Heart right ventricle (tissue), 16 donors: Measurements from ENCODE around the gene PYDC2. TPM values are rescaled to one million over a fixed set of nuclear protein-coding genes. Genes with fewer than 3 reads are reported as not detected.

Experiments used
- ATAC-seq, 8 donors: fragments of 200-7000 bp; cut with Tn5 transposase; one replicate each; pipeline ENCODE4 v1.9.1; 2020; ENCODE audit warnings: mild to moderate bottlenecking in 8 of 8, moderate library complexity in 8 of 8, moderate number of reproducible peaks in 1 of 8
- DNase-seq, 2 donors: peaks; one replicate each; pipeline ENCODE4 v3.0.0-alpha.2; 2020
- H3K27ac ChIP-seq, 10 donors: fragments of 200-600 bp; sonication (generic) in 2 of 10; one replicate each; pipeline versions ENCODE4 v1.5.0 to v1.8.0; 2020 to 2022; ENCODE audit warnings: mild to moderate bottlenecking in 3 of 10
- H3K27me3 ChIP-seq, 7 donors: fragments of 200-600 bp; one replicate each; pipeline ENCODE4 v1.8.0; 2021 to 2022; ENCODE audit warnings: mild to moderate bottlenecking in 2 of 7
- H3K36me3 ChIP-seq, 9 donors: fragments of 200-600 bp; sonication (generic) in 1 of 9; one replicate each; pipeline versions ENCODE4 v1.5.0 to v1.8.0; 2020 to 2022; ENCODE audit warnings: mild to moderate bottlenecking in 2 of 9
- H3K4me1 ChIP-seq, 9 donors: fragments of 200-600 bp; sonication (generic) in 1 of 9; one replicate each; pipeline versions ENCODE4 v1.5.0 to v1.8.0; 2020 to 2022; ENCODE audit warnings: mild to moderate bottlenecking in 4 of 9
- H3K4me3 ChIP-seq, 10 donors: fragments of 200-600 bp; sonication (generic) in 2 of 10; one replicate each; pipeline versions ENCODE4 v1.5.0 to v1.8.0; 2020 to 2022; ENCODE audit warnings: mild to moderate bottlenecking in 7 of 10, moderate library complexity in 2 of 10
- H3K9me3 ChIP-seq, 11 donors: fragments of 200-600 bp in 10 of 11; sonication (generic) in 2 of 11; one replicate each; pipeline versions ENCODE4 v1.5.0 to v1.8.0; 2013 to 2022; ENCODE audit warnings: mild to moderate bottlenecking in 2 of 11, control low read depth in 1 of 11, moderate library complexity in 1 of 11
- CTCF ChIP-seq, 9 donors: fragments of 200-600 bp; sonication (generic) in 2 of 9; IDR thresholded peaks; one replicate each; pipeline versions ENCODE4 v1.5.0 to v1.8.0; 2021 to 2022; ENCODE audit warnings: antibody characterized with exemption in 9 of 9, mild to moderate bottlenecking in 5 of 9, moderate library complexity in 1 of 9
- WGBS, 2 donors: extraction: QIAGEN DNeasy Blood & Tissue Kit; methylation state at CpG; one replicate each; pipeline ENCODE4 v1.1.7; 2013; ENCODE audit warnings: inconsistent platforms in 1 of 2; 5-methylcytosine and 5-hydroxymethylcytosine counted together
- intact Hi-C, 10 donors: fragments of 100-400 bp; cut with DNase I; formaldehyde crosslinking; loops; one replicate each; pipeline versions ENCODE4 v1.11.1 to v1.14.2; 2022
- long read RNA-seq, 3 donors: library from polyadenylated mRNA; unstranded; transcript quantifications; one replicate each; pipeline ENCODE4 v2.0.0, GENCODE V29; 2020 to 2021
- polyA plus RNA-seq, 2 donors: library from polyadenylated mRNA; stranded (reverse); fragments of 200-250 nt; gene quantifications; one replicate each; pipeline ENCODE4 v1.2.3, GENCODE V29; 2013
- total RNA-seq, 10 donors: library from RNA; stranded (reverse); fragmentation: NEBNext Ultra II Directional in 3 of 10; extraction: Animal tissue kit (Norgen Biotek cat#: 25700) in 3 of 10; gene quantifications; one replicate each; pipeline versions ENCODE4 v1.2.1 to v1.2.4, GENCODE V29; 2021 to 2023
- donor health status: Arrhythmogenic right ventricular cardiomyopathy.
- donor health status: ischemic (EF 13 %, LVEDD 7.1; RV severe dilation, severe dysfunction).
- donor health status: healthy with polysubstance abuse.
- donor health status: DM: no; HTN: yes; CAD: no.
- donor health status: DM: no; HTN: no; CAD: no.
- donor health status: ischemic (EF 25% LVEDD 6.9; RV normal size, moderate dysfunction).
- donor health status: ischemic (EF 25% LVEDD 5.7; RV mildly dilated, moderate dysfunction).
- donor health status: healthy.
- donor health status: DM: yes; HTN: yes; CAD: no.
- donor health status: Ischemic cardiomyopathy.
- donor health status: ischemic (EF 35%, LVEDD 5.7; RV mildly dilated, moderate dysfunction).
- donor health status: nonischemic (EF 11% LVEDD 7.7; RV severe dilation, severe dysfunction).
- donor health status: DM: yes; HTN: yes; CAD: no.
- donor health status: PGD.
- donor health status: ischemic (EF 29% LVEDD 5.4; RV normal size, mild dysfunction).
- donor health status: nonischemic (EF 23%, LVEDD 6.1; RV moderate dilation, normal function).

The PYDC2 gene
- not detected for total RNA-seq
- not detected for polyA plus RNA-seq
- long read RNA-seq, donor 1, result 0 reads
- long read RNA-seq, donor 2, result 0 reads
- long read RNA-seq, donor 3, result 0 reads

- Histone ChIP-seq H3K4me3 (no peak within 1 kb of the TSS), H3K4me1 (no peaks in the 10 kb centered on the region), H3K36me3 (no peaks in the 10 kb centered on the region), H3K27ac (no peak within 1 kb of the TSS), H3K27me3 (no peaks in the 10 kb centered on the region), H3K9me3 (peaks cover 0 to 4% (median 0%) of the 10 kb centered on the region in 11 donors)
- ATAC-seq, result no peak
- TF ChIP-seq CTCF (IDR thresholded peaks at IDR 0.05), result no peak
- WGBS, 2 donors, result 66 to 76% methylated on average over 3 of the region's 3 CpGs
- DNase-seq, result no peak
- intact Hi-C loops, result no loop called here
These were observed at the start of gene PYDC2 for GRCh38 chr3:191461113-191461595. Gene PYDC2 (plus strand): TSS chr3:191461163. CDS start chr3:191461163, 0 bp downstream.

GRCh38 chr3:191412759-191413158 lies 48.2 kb upstream of the PYDC2 start:
- no peak for TF ChIP-seq CTCF (IDR thresholded peaks at IDR 0.05)
- ATAC-seq, result no peak
- WGBS, 2 donors, result 53 to 59% methylated on average over 1 of the region's 1 CpG
- no peak overlapping the region for H3K4me3 ChIP-seq
- H3K4me1 ChIP-seq, result peaks cover 0 to 8% (median 0%) of the 10 kb centered on the region in 9 donors
- peaks cover 0 to 17% (median 8%) of the 10 kb centered on the region in 11 donors for H3K9me3 ChIP-seq
- no peak overlapping the region for H3K27ac ChIP-seq
- intact Hi-C loops, result loop anchor here in 3 of 10 donors (10.0 kb wide), 2 partner anchors 722 to 1032 kb away; no protein-coding TSS in a partner anchor
- DNase-seq, result no peak
- H3K36me3 ChIP-seq, result no peaks in the 10 kb centered on the region
- no peaks in the 10 kb centered on the region for H3K27me3 ChIP-seq

- intact Hi-C loops, result loop anchor here in 4 of 10 donors (2.0 to 10.0 kb wide), 3 partner anchors 721 to 1031 kb away; no protein-coding TSS in a partner anchor
- WGBS, 2 donors, result 25 to 36% methylated on average over 2 of the region's 2 CpGs
These were observed 46.7 kb upstream of the PYDC2 start for GRCh38 chr3:191414286-191414685.

GRCh38 chr3:191414732-191415131 lies 46.2 kb upstream of the PYDC2 start:
- no peak for TF ChIP-seq CTCF (IDR thresholded peaks at IDR 0.05)
- H3K9me3 ChIP-seq, result peaks cover 0 to 10% (median 7%) of the 10 kb centered on the region in 11 donors
- H3K27ac ChIP-seq, result no peak overlapping the region
- intact Hi-C loops, result loop anchor here in 7 of 10 donors (2.0 to 10.0 kb wide), 4 partner anchors 720 to 1030 kb away; no protein-coding TSS in a partner anchor
- no peaks in the 10 kb centered on the region for H3K27me3 ChIP-seq
- H3K4me1 ChIP-seq, result peaks cover 0 to 8% (median 0%) of the 10 kb centered on the region in 9 donors
- no peak overlapping the region for H3K4me3 ChIP-seq
- no peaks in the 10 kb centered on the region for H3K36me3 ChIP-seq
- DNase-seq (no peak), ATAC-seq (no peak)
- WGBS, 2 donors, result 96 to 100% methylated on average over 1 of the region's 1 CpG

More at GRCh38 chr3:191414286-191414685, 46.7 kb upstream of the PYDC2 start:
- no peak overlapping the region for H3K27ac ChIP-seq
- H3K4me1 ChIP-seq, result peaks cover 0 to 8% (median 0%) of the 10 kb centered on the region in 9 donors
- no peak for DNase-seq
- H3K36me3 ChIP-seq, result no peaks in the 10 kb centered on the region
- TF ChIP-seq CTCF (IDR thresholded peaks at IDR 0.05), result no peak
- H3K4me3 ChIP-seq, result no peak overlapping the region
- H3K9me3 ChIP-seq, result peaks cover 0 to 15% (median 8%) of the 10 kb centered on the region in 11 donors
- no peaks in the 10 kb centered on the region for H3K27me3 ChIP-seq
- ATAC-seq, result no peak
